ENCODE results near the gene CKMT1B. TPM values are rescaled to one million over a fixed set of nuclear protein-coding genes. Genes with fewer than 3 reads are reported as not detected.
"Not testable (repeated sequence)": the region's sequence is repeated elsewhere in the genome, so short reads cannot be mapped to it uniquely, and the experiment has no call there.

The CKMT1B gene
- total RNA-seq: 10 to 100 TPM; 21.0 to 42.7 (median 30.7) TPM

DNA sequence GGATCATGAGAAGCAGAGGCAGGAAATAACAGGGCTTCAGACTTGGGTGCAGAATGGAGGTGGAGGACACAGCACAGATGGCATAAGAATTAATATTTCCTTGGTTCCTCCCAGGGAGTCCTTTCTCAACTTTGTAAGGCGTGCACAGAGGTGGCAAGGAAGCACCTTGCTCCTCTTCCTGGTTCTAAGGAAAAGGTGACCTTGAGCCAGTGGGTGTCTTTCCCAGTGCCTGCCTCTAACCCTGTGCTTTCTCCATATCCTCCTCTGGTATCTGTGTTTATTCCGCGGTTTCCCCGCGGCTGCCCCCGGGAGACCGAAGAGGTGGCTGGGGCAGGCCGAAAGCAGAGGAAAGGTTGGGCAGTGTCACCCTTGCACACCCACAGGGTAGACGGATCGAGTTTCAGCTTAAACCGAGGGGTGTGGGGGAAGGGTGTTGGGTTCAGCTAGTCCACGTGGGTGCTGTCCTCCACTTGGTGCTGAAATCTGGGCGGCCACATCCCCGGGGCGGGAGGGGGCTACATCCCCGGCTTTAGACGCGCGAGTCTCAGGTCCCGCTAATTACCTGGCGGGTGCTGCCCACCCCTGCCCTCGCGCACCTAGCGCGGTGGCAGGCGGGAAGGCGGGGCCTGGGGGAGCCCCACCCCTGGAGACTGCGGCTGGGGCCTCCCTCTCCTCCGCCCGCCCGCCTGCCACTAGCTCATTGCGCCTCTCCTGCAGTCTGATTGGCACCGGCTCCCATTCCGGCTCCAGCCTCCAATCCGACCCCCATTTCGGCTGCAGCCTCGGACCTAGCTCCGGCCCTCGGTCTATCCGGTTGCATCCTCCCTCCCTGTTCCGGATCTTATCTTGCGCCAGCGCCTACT lies at the start of gene CKMT1B:
TSS of gene CKMT1B (plus strand) at position 700 of the 863 bp plus-strand sequence. CDS start 192 bp downstream, outside the sequence.
- H3K4me3 ChIP-seq (ENCODE audit: low read depth, poor library complexity, severe bottlenecking); intact Hi-C loops (cut with DNase I; ENCODE audit: low total_unique reads); DNase-seq (ENCODE audit: low spot score in 2 of 2): not testable (repeated sequence)
- no CpG with 5 or more reads among the region's 43 CpGs for WGBS, 2 donors

DNA sequence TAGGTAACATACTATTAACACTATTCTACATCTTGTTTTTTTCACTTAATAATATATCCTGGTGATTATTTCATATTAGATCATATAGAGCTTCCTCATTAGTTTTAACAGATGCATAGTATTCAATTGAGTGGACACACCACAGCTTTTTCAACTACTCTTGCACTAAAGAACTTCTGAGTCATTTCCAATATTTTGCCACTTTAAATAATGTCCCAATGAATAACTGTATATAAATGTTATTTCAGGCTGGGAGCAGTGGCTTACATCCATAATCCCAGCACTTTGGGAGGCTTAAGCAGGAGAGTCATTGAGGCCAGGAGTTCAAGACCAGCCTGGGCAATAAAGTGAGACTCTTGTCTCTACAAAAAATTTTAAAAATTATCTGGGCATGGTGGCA lies 49.6 kb upstream of the CKMT1B start:
- DNase-seq (ENCODE audit: low spot score in 2 of 2): no peak
- TF ChIP-seq, protein P1, sequence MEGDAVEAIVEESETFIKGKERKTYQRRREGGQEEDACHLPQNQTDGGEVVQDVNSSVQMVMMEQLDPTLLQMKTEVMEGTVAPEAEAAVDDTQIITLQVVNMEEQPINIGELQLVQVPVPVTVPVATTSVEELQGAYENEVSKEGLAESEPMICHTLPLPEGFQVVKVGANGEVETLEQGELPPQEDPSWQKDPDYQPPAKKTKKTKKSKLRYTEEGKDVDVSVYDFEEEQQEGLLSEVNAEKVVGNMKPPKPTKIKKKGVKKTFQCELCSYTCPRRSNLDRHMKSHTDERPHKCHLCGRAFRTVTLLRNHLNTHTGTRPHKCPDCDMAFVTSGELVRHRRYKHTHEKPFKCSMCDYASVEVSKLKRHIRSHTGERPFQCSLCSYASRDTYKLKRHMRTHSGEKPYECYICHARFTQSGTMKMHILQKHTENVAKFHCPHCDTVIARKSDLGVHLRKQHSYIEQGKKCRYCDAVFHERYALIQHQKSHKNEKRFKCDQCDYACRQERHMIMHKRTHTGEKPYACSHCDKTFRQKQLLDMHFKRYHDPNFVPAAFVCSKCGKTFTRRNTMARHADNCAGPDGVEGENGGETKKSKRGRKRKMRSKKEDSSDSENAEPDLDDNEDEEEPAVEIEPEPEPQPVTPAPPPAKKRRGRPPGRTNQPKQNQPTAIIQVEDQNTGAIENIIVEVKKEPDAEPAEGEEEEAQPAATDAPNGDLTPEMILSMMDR (IDR thresholded peaks at IDR 0.05): no peak
- TF ChIP-seq POLR2A (IDR thresholded peaks at IDR 0.05): no peak
- no peak overlapping the region for H3K4me3 ChIP-seq (ENCODE audit: low read depth, poor library complexity, severe bottlenecking)
- intact Hi-C loops (cut with DNase I; ENCODE audit: low total_unique reads): no loop called here

DNA sequence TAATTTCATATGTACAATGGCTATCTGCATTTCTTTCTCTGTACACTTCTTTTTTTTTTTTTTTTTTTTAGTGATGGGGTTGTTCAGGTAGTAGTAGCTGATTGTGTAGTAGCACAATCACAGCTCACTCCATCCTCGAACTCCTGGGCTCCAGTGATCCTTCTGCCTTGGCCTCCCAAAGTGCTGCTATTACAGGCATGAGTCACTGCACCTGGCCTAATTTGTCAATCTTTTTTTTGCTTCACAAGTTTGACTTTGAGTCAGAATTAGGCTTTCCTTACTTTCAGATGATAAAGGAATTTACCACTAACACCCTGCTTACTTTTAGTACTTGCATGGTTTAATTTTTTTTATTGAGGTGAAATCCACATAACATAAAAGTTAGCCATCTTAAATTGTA lies 48.4 kb upstream of the CKMT1B start:
- no peak overlapping the region for H3K4me3 ChIP-seq (ENCODE audit: low read depth, poor library complexity, severe bottlenecking)
- DNase-seq (ENCODE audit: low spot score in 2 of 2): no peak
- no peak for TF ChIP-seq POLR2A (IDR thresholded peaks at IDR 0.05)
- TF ChIP-seq, protein P1 (IDR thresholded peaks at IDR 0.05): no peak
- intact Hi-C loops (cut with DNase I; ENCODE audit: low total_unique reads): no loop called here
- WGBS, 2 donors: 87 to 96% methylated on average over 1 of the region's 1 CpG

DNA sequence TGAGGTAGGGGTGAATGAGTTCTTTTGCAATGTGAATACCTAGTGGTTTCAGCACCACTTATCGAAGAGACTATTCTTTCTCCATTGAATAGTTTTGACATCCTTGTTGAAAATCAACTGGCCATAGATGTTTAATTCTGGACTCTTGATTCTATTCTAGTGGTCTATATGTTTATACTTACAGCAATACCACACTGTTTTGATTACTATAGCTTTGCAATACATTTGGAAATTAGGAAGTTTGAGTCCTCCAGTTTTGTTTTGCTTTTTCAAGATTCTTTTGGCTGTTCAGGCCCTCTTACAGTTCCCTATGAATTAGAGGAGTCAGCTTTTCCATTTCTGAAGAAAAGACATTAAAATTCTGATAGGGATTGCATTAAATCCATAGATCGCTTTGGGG lies 46.3 kb upstream of the CKMT1B start:
- intact Hi-C loops (cut with DNase I; ENCODE audit: low total_unique reads): no loop called here
- TF ChIP-seq, protein P1 (IDR thresholded peaks at IDR 0.05): no peak
- no peak for TF ChIP-seq POLR2A (IDR thresholded peaks at IDR 0.05)
- no peak for DNase-seq (ENCODE audit: low spot score in 2 of 2)
- H3K4me3 ChIP-seq (ENCODE audit: low read depth, poor library complexity, severe bottlenecking): no peak overlapping the region
- WGBS, 2 donors: 96 to 97% methylated on average over 2 of the region's 2 CpGs

DNA sequence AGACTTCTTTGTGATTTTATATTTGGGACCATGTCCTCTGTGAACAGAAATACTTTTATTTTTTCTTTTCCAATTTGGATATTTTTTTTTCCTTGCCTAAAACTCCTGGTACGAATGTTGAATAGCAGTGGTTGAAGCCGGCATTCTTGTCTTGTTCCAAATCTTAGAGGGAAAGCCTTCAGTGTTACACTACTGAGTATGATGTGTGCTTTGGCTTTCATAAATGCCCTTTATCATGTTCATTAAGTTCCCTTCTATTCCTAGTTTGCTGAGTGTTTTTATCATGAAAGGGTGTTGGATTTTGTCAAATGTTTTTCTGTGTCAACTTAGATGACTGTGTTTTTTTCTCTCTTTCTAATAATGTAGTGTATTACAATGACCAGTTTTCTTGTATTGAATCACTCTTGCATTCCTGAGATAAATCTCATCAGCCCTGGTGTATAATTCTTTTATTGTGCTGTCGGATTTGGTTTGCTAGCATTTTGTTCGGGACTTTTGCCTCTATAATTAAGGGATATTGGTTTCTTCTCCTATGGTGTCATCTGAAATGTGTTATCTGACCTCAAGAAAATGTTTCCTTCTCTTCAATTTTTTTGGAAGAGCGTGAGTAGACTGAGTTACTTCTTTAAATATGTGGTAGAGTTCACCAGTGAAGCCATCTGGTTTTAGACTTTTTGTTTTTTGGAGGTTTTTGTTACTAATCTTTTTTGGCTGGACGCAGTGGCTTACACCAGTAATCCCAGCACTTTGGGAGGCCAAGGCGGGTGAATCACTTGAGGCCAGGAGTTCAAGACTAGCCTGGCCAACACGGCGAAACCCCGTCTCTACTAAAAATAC lies 43.1 kb upstream of the CKMT1B start:
- no peak overlapping the region for H3K4me3 ChIP-seq (ENCODE audit: low read depth, poor library complexity, severe bottlenecking)
- TF ChIP-seq POLR2A (IDR thresholded peaks at IDR 0.05): no peak
- TF ChIP-seq, protein P1 (IDR thresholded peaks at IDR 0.05): no peak
- intact Hi-C loops (cut with DNase I; ENCODE audit: low total_unique reads): no loop called here
- no peak for DNase-seq (ENCODE audit: low spot score in 2 of 2)
- 64 to 66% methylated on average over 10 of the region's 10 CpGs for WGBS, 2 donors

DNA sequence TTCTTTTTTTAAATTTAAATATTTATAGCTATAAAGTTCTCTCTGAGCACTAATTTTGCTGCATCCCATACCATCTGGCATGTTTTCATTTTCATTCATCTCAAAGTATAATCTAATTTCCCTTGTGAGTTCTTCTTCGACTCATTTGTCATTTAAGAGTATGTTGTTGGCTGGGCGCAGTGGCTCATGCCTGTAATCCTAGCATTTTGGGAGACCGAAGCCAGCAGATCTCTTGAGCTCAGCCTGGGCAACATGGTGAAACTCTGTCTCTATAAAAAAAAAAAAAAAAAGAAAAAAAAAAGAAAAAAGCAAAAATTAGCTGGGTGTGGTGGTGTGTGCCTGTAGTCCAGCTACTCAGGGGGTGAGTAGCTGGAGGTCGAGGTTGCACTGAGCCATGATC lies 41.6 kb upstream of the CKMT1B start:
- 70 to 82% methylated on average over 4 of the region's 4 CpGs for WGBS, 2 donors
- no peak overlapping the region for H3K4me3 ChIP-seq (ENCODE audit: low read depth, poor library complexity, severe bottlenecking)
- peak in 1 of 2 donors; percentile 57 for DNase-seq (ENCODE audit: low spot score in 2 of 2)
- intact Hi-C loops (cut with DNase I; ENCODE audit: low total_unique reads): no loop called here
- TF ChIP-seq, protein P1 (IDR thresholded peaks at IDR 0.05): no peak

Data from lower leg skin (tissue), 4 donors.